Smooth muscle cell (in vitro differentiated cells): ENCODE data around the gene CAMKK1. TPM values are rescaled to one million over a fixed set of nuclear protein-coding genes. Genes with fewer than 3 reads are reported as not detected.

ENCODE experiments used
- DNase-seq: peaks from one replicate; lab custom pipeline; 2025; ENCODE audit not compliant: unreplicated experiment; lab: John Stamatoyannopoulos, UW
- H2AFZ ChIP-seq: fragments of 200-600 bp; sonication (generic); 2 replicates; pipeline ENCODE4 v1.6.0; 2016; ENCODE audit warnings: antibody characterized with exemption, low read depth, mild to moderate bottlenecking
- H3F3A ChIP-seq: fragments of 200-600 bp; sonication (generic); 2 replicates; pipeline ENCODE4 v1.6.0; 2017; ENCODE audit warnings: antibody characterized with exemption, low read depth
- H3K27ac ChIP-seq: fragments of 200-600 bp; sonication (generic); 2 replicates; pipeline ENCODE4 v1.5.1; 2016; ENCODE audit warnings: low read depth, mild to moderate bottlenecking
- H3K27me3 ChIP-seq: fragments of 200-600 bp; sonication (generic); 2 replicates; pipeline ENCODE4 v1.6.1; 2016; ENCODE audit warnings: low read depth, mild to moderate bottlenecking
- H3K36me3 ChIP-seq: fragments of 200-600 bp; sonication (generic); 2 replicates; pipeline ENCODE4 v1.5.1; 2016; ENCODE audit warnings: low read depth
- H3K4me1 ChIP-seq: fragments of 200-600 bp; sonication (generic); 2 replicates; pipeline ENCODE4 v1.5.1; 2016; ENCODE audit warnings: low read depth
- H3K4me2 ChIP-seq: fragments of 200-600 bp; sonication (generic); 2 replicates; pipeline ENCODE4 v1.6.0; 2016; ENCODE audit warnings: mild to moderate bottlenecking
- H3K4me3 ChIP-seq: fragments of 200-600 bp; sonication (generic); 2 replicates; pipeline ENCODE4 v1.5.1; 2016; ENCODE audit warnings: mild to moderate bottlenecking
- H3K79me2 ChIP-seq: fragments of 200-600 bp; sonication (generic); 2 replicates; pipeline ENCODE4 v1.6.0; 2016; ENCODE audit warnings: low read depth, mild to moderate bottlenecking
- H3K9ac ChIP-seq: fragments of 200-600 bp; sonication (generic); 2 replicates; pipeline ENCODE4 v1.6.0; 2016; ENCODE audit warnings: low read depth
- H3K9me3 ChIP-seq: fragments of 200-600 bp; sonication (generic); replicated peaks from 2 replicates; pipeline ENCODE4 v1.5.1; 2016; ENCODE audit warnings: low read depth
- H4K20me1 ChIP-seq: fragments of 200-600 bp; sonication (generic); 2 replicates; pipeline ENCODE4 v1.6.0; 2016; ENCODE audit warnings: low read depth
- CTCF ChIP-seq: fragments of 200-600 bp; sonication (generic); IDR thresholded peaks from 2 replicates; pipeline ENCODE4 v1.5.1; 2017; ENCODE audit warnings: borderline replicate concordance, mild to moderate bottlenecking, antibody characterized with exemption; ENCODE audit not compliant: insufficient read depth, poor library complexity, severe bottlenecking
- WGBS: methylation state at CpG from one replicate; pipeline ENCODE4 v1.1.7; 2016; ENCODE audit warnings: low lambda C conversion rate; 5-methylcytosine and 5-hydroxymethylcytosine counted together
- polyA plus RNA-seq: library from polyadenylated mRNA; unstranded; fragments of >200 nt; fragmentation: Nextera tagmentation; extraction: Ambion mirVana; gene quantifications from 2 replicates; pipeline ENCODE4 v1.2.1, GENCODE V29; 2016
- total RNA-seq: library from RNA; depleted of rRNA; stranded (reverse); fragments of >200 nt; gene quantifications from 2 replicates; pipeline ENCODE4 v1.2.3, GENCODE V29; 2014

Gene CAMKK1
- total and polyA plus RNA-seq, 2 experiments from 2014 or later, result 8.1 to 8.8 TPM

DNA sequence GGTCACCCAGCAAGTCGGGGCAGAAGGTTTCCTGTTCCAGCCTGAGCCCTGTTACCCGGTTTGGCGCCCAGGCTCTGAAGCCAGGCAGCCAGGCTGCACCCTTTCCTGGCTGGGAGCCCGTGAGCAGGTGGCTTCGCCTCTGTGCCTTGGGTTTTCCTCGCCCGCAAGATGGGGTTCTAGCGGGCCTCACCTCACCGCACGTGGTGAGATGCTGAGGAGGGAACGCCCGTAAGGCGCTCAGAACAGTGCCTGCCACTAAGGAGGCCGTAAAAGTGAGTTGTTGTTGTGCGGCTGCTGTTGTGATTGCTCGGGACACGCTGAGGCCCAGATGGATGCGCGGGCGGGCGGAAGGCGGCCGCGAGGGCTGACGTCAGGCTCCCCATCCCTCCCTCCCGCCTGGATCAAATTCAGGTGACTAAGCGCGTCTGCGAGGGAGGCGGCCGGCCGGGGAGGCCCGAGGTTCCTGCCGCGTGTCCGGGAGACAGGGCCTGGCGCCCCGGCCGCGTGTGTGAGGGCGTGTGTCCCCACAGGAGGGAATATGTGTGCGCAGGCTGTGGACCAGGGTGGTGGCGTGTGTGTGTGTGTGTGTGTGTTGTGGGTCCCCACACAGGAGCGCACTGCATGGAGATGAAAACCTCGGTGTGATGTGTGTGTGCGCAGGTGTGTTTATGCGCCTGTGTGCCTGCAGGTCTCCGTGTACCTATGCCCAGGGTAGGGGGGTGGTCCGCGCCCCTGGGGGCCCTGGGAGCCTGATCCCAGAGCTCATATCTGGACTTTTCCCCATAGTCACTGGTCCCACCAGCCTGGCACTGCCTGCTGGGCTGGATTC, 4.3 kb downstream of the CAMKK1 start:
- no peaks in the 10 kb centered on the region for H3K27me3 ChIP-seq
- peaks cover 7% of the 10 kb centered on the region for H4K20me1 ChIP-seq
- H3K27ac ChIP-seq, result peak overlapping the region; percentile 99
- DNase-seq, result peak; percentile 70
- peaks cover 20% of the 10 kb centered on the region for H3F3A ChIP-seq
- H3K9me3 ChIP-seq, result no peaks in the 10 kb centered on the region
- peak overlapping the region; percentile 92 for H3K9ac ChIP-seq
- 27% methylated on average over 36 of the region's 50 CpGs for WGBS
- H3K4me3 ChIP-seq, result no peak overlapping the region
- TF ChIP-seq CTCF, result no peak
- peaks cover 8% of the 10 kb centered on the region for H3K79me2 ChIP-seq
- H2AFZ ChIP-seq, result no peak overlapping the region
- H3K4me1 ChIP-seq, result peaks cover 31% of the 10 kb centered on the region
- H3K4me2 ChIP-seq, result peak overlapping the region; percentile 74
- H3K36me3 ChIP-seq, result no peaks in the 10 kb centered on the region

- H3K79me2 ChIP-seq, result peaks cover 8% of the 10 kb centered on the region
- H2AFZ ChIP-seq, result no peak overlapping the region
- H3K9me3 ChIP-seq, result no peaks in the 10 kb centered on the region
- 80% methylated on average over 8 of the region's 9 CpGs for WGBS
- no peak overlapping the region for H3K4me3 ChIP-seq
- TF ChIP-seq CTCF, result no peak
- no peaks in the 10 kb centered on the region for H3K27me3 ChIP-seq
- H3K36me3 ChIP-seq, result no peaks in the 10 kb centered on the region
- H3K27ac ChIP-seq, result peak overlapping the region; percentile 99
- peak overlapping the region; percentile 52 for H3K4me2 ChIP-seq
- H3F3A ChIP-seq, result peaks cover 20% of the 10 kb centered on the region
- DNase-seq, result no peak
- peaks cover 28% of the 10 kb centered on the region for H3K4me1 ChIP-seq
- peaks cover 7% of the 10 kb centered on the region for H4K20me1 ChIP-seq
- peak overlapping the region; percentile 73 for H3K9ac ChIP-seq
Observed at GRCh38 chr17:3887804-3888203, 5.0 kb downstream of the CAMKK1 start.

DNA sequence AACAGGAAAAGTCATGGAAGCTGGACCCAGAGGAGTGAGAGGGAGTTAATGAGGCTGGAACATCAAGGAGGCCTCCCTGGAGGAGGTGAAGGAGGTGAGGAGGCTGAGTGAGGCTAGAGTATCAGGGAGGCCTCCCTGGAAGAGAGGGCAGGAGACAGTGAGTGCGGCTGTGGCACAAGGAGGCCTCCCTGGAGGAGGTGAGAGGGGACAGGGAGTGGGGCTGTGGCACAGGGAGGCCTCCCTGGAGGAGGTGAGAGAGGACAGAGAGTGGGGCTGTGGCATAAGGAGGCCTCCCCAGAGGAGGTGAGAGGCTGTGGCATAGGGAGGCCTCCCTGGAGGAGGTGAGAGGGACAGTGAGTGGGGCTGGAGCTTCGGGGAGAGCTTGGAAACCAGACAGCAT, 5.5 kb downstream of the CAMKK1 start:
- H3K27me3 ChIP-seq, result no peaks in the 10 kb centered on the region
- no peaks in the 10 kb centered on the region for H3K36me3 ChIP-seq
- peaks cover 28% of the 10 kb centered on the region for H3K4me1 ChIP-seq
- peaks cover 20% of the 10 kb centered on the region for H3F3A ChIP-seq
- H3K27ac ChIP-seq, result peak overlapping the region; percentile 99
- H3K4me3 ChIP-seq, result no peak overlapping the region
- H3K79me2 ChIP-seq, result peaks cover 8% of the 10 kb centered on the region
- H3K9me3 ChIP-seq, result no peaks in the 10 kb centered on the region
- no peak overlapping the region for H2AFZ ChIP-seq
- TF ChIP-seq CTCF, result no peak
- WGBS, result 100% methylated on average over 1 of the region's 2 CpGs
- no peak overlapping the region for H3K4me2 ChIP-seq
- peak overlapping the region; percentile 73 for H3K9ac ChIP-seq
- H4K20me1 ChIP-seq, result peaks cover 7% of the 10 kb centered on the region
- DNase-seq, result no peak
